OCI-LY3 (cell line): ENCODE data around the gene BCAN.

Experiments
- EZH2phosphoT487 ChIP-seq: fragments of 200-600 bp; shearing (Covaris generic); IDR thresholded peaks from 2 replicates; pipeline ENCODE4 v1.6.1; 2018; ENCODE audit warnings: antibody characterized with exemption, mixed run types, low read depth
- TF ChIP-seq, protein P1 (sequence below): fragments of 200-600, 300-600 bp; sonication (generic); IDR thresholded peaks from 2 replicates; pipeline ENCODE4 v1.5.1; 2014; ENCODE audit warnings: antibody characterized with exemption, low read length, low read depth

DNA sequence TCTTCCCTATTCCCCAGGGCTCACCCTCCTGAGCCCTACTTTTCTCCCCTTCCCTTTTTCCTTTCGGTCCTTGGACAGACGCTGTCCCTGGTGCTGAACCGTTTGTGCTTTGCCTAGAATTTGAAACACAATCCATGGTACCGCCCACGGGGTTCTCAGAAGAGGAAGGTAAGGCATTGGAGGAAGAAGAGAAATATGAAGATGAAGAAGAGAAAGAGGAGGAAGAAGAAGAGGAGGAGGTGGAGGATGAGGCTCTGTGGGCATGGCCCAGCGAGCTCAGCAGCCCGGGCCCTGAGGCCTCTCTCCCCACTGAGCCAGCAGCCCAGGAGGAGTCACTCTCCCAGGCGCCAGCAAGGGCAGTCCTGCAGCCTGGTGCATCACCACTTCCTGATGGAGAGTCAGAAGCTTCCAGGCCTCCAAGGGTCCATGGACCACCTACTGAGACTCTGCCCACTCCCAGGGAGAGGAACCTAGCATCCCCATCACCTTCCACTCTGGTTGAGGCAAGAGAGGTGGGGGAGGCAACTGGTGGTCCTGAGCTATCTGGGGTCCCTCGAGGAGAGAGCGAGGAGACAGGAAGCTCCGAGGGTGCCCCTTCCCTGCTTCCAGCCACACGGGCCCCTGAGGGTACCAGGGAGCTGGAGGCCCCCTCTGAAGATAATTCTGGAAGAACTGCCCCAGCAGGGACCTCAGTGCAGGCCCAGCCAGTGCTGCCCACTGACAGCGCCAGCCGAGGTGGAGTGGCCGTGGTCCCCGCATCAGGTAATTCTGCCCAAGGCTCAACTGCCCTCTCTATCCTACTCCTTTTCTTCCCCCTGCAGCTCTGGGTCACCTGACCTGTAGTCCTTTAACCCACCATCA lies 10.4 kb downstream of the BCAN start:
- TF ChIP-seq, protein P1, sequence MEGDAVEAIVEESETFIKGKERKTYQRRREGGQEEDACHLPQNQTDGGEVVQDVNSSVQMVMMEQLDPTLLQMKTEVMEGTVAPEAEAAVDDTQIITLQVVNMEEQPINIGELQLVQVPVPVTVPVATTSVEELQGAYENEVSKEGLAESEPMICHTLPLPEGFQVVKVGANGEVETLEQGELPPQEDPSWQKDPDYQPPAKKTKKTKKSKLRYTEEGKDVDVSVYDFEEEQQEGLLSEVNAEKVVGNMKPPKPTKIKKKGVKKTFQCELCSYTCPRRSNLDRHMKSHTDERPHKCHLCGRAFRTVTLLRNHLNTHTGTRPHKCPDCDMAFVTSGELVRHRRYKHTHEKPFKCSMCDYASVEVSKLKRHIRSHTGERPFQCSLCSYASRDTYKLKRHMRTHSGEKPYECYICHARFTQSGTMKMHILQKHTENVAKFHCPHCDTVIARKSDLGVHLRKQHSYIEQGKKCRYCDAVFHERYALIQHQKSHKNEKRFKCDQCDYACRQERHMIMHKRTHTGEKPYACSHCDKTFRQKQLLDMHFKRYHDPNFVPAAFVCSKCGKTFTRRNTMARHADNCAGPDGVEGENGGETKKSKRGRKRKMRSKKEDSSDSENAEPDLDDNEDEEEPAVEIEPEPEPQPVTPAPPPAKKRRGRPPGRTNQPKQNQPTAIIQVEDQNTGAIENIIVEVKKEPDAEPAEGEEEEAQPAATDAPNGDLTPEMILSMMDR = no peak
- TF ChIP-seq EZH2phosphoT487 = no peak
